ENCODE results near the gene CHRM4.

Gene CHRM4

DNA sequence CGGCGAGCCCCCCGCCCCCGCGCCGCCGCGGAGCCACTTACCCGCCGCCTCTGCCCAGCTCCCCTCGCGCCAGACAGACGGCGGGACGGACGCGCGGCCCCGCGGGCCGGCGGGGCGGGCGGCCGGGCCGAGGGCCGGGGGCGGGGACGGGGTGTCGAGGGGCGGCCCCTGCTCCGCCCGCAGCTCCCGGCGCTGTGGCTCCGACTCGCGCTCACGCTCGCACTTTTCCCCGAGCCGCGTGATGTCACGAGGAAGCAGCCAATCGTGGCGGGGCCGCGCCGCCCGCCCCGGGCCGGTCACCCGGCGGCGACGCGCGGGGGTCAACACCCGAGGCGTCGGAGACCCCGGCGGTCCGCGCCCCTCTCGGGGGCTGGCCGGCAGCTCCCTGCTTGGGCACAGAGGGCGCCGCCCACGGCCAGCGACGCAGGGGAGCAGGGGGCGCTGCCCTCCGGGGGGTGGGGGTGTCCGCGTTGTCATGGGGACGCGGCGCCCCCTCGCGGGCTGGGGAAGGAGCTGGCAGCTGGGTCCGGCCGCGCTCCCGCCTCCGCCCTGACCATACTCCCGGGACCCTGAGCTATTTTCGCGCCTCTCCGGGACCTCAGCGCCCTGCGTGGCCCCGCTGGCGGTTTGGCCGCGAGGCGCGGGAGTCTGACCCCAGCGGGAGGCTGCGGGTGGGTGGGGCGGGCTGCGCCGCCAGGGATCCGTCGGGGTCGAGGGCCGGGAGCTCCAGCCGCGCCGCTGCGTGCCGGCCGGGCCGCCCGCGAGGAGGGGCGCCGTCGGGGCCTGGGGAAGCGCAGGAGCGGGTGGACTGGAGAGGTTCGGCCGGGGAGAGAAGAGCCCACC is at the start of gene CHRM4:
Gene CHRM4, minus strand, starts transcription at position 199 of the 843 bp plus-strand sequence. CDS start 5,219 bp downstream, outside the sequence.
- DNase-seq (ENCODE audit: low read depth), result no peak
- no peak within 1 kb of the TSS; the same call in 1 of the 2 replicates for H3K4me3 ChIP-seq (ENCODE audit: low read depth, low read length)
- peak; percentile 30 for TF ChIP-seq CTCF (IDR thresholded peaks at IDR 0.05; ENCODE audit: low read depth, low read length, missing control alignments)

- no peak for DNase-seq (ENCODE audit: low read depth)
- TF ChIP-seq CTCF (IDR thresholded peaks at IDR 0.05; ENCODE audit: low read depth, low read length, missing control alignments), result no peak
- H3K4me3 ChIP-seq (ENCODE audit: low read depth, low read length), result no peak overlapping the region
Measured at GRCh38 chr11:46438211-46438610, 46.6 kb upstream of the CHRM4 start.

- TF ChIP-seq CTCF (IDR thresholded peaks at IDR 0.05; ENCODE audit: low read depth, low read length, missing control alignments), result no peak
- no peak overlapping the region for H3K4me3 ChIP-seq (ENCODE audit: low read depth, low read length)
- no peak for DNase-seq (ENCODE audit: low read depth)
Measured at GRCh38 chr11:46437122-46437689, 45.6 kb upstream of the CHRM4 start.

- no peak overlapping the region for H3K4me3 ChIP-seq (ENCODE audit: low read depth, low read length)
- no peak for DNase-seq (ENCODE audit: low read depth)
- TF ChIP-seq CTCF (IDR thresholded peaks at IDR 0.05; ENCODE audit: low read depth, low read length, missing control alignments), result no peak
Measured at GRCh38 chr11:46436113-46436512, 44.5 kb upstream of the CHRM4 start.

DNA sequence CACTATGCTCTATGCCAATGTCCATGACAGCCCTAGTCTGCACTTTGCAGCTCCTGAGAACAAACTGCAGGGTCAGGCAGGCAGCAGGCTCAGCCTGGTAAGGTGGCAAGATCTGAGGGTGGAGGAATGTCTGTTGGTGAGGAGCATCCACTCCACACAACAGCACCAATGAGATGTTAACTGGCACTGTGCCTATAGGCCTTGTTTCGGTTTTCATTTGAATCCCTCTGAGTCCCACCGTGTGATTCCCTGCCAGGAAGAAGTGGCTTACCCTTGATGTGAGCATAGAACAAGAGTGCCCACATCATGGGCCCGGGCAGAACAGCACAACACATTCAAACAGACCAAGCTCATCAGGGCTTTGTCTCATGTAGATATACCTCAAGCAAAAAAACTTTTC is 44.1 kb upstream of the CHRM4 start:
- no peak overlapping the region for H3K4me3 ChIP-seq (ENCODE audit: low read depth, low read length)
- DNase-seq (ENCODE audit: low read depth), result no peak
- no peak for TF ChIP-seq CTCF (IDR thresholded peaks at IDR 0.05; ENCODE audit: low read depth, low read length, missing control alignments)

- DNase-seq (ENCODE audit: low read depth), result no peak
- no peak overlapping the region for H3K4me3 ChIP-seq (ENCODE audit: low read depth, low read length)
- no peak for TF ChIP-seq CTCF (IDR thresholded peaks at IDR 0.05; ENCODE audit: low read depth, low read length, missing control alignments)
Measured at GRCh38 chr11:46431211-46431610, 39.6 kb upstream of the CHRM4 start.
